GM23248 (cell line): ENCODE data around the gene OR4A16.

Experiments used
- EZH2 ChIP-seq: fragments of 200-600 bp; sonication (generic); IDR thresholded peaks from 2 replicates; pipeline ENCODE4 v1.6.1; 2018; ENCODE audit warnings: antibody characterized with exemption, mild to moderate bottlenecking; ENCODE audit not compliant: insufficient read depth, poor library complexity, severe bottlenecking
- EZH2phosphoT487 ChIP-seq: fragments of 200-600 bp; sonication (generic); IDR thresholded peaks from 2 replicates; pipeline ENCODE4 v1.6.1; 2018; ENCODE audit warnings: antibody characterized with exemption, moderate library complexity, mild to moderate bottlenecking, low read depth; ENCODE audit not compliant: insufficient read depth

DNA sequence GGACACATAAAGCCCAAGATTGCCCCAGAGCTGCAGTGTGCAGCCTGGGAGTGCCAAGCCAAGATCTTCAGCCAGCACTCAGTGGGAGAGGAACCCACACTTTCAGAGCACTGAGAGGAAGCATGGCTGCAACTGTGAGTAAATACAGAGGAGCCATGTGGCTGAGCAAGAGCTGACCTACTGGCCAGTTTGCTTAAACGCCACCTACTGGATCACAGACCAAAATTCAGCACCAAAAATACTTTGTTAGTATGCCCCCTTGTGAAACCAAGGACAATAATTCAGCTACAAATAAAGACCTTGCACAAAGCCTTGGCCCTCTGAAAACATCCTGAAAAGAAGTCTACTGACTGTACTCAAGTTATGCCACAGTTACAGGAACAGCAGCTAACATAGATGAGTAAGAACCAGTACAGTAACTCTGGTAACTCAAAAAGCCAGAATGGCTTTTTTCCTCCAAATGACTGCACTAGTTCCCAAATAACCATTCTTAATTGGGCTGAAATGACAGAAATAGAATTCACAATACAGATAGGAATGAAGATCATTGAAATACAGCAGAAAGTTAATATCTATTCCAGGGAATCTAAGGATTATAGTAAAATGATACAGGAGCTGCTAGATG lies 14.7 kb downstream of the OR4A16 start:
- TF ChIP-seq EZH2phosphoT487 (no peak), EZH2 (no peak)
